Middle frontal gyrus (tissue), 1 donor: Measurements from ENCODE around the gene UPK3B.
"Not testable (repeated sequence)": the region's sequence is repeated elsewhere in the genome, so short reads cannot be mapped to it uniquely, and the experiment has no call there.

Experiments used
- DNase-seq: peaks from one replicate; pipeline ENCODE4 v3.0.0-alpha.2; 2015; ENCODE audit warnings: low spot score; ENCODE audit errors: extremely low spot score

UPK3B gene

DNA sequence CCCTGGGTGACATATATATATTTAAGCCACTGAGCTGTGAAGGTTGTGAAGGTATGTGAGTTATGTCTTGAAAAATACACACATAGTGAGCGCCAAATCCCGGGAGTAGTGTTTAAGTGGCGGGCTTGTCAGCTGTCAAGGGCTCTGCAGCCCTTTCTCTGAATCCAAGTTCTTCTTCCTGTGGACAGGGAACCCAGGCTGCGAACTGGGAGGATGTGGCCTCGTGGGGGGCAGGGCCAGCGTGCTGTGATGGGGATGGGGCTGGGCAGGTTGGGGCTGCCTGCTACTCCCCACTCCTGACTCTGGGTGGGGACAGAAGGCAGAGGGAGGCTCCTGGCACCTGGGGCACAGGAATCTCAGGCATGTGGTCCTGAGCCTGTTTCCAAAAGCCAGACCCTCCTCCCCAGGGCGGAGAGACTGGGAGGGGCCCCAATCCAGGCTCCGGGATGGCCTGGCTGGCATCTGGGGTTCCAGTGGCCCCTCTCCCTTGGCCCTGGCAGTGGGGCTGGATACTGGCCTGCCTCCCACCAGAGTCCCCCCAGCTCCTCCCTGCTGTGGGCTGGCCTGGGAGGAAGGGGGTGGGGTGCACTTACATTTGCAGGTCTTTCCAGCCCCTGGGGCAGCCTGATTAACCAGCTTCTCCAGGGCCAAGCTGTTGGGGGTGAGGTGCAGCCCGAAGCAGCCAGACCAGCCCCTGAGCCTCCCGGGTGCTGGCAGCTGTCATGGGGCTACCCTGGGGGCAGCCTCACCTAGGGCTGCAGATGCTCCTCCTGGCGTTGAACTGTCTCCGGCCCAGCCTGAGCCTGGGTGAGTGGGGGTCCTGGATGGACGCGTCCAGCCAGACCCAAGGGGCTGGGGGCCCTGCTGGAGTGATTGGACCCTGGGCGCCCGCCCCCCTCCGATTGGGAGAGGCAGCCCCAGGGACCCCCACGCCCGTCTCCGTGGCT, at the start of gene UPK3B:
Gene UPK3B, plus strand, starts transcription at position 622 of the 947 bp plus-strand sequence. Its CDS starts 101 bp downstream, at position 723.
- DNase-seq = no peak

GRCh38 chr7:76460767-76461166, 49.6 kb upstream of the UPK3B start:
- not testable (repeated sequence) for DNase-seq

DNA sequence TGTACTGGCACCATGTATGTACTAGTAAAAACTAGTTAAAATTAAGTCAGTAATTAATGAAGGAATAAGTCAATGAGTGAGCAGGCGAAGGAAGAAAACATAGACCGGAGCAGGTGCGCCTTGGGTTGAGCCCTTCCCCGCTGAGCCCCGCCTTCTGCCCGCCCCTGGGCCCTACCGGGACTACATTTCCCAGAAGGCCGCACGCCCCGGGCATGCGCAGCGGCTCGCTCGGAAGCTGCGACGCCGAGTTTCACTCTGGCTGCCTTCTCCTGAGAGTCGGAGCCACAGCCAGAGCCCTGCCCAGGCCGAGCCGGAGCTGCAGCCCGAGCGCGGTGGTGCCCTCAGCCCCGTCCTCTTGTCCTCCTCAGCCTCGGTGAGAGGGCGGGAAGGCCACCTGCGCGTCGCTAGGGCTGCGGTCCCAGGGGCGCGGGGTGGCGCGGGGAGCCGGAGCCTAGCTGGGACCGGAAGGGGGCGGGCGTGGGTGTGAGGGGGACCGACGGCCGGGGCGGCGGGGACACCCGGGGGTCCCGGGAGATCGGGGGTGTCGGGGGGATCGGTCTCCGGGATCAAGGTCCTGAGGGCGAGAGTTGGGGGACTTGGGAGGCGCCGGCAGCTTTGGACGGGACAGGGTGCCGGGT, 48.8 kb upstream of the UPK3B start, which contains the start of gene DTX2:
Gene DTX2, plus strand, starts transcription at position 246 of the 638 bp plus-strand sequence. CDS start 18,801 bp downstream, outside the sequence.
- DNase-seq = not testable (repeated sequence)

GRCh38 chr7:76462271-76462882, 48.0 kb upstream of the UPK3B start:
- DNase-seq = not testable (repeated sequence)

- DNase-seq = not testable (repeated sequence)
These were observed 45.4 kb upstream of the UPK3B start for GRCh38 chr7:76464959-76465358.

- not testable (repeated sequence) for DNase-seq
These were observed 44.4 kb upstream of the UPK3B start for GRCh38 chr7:76465950-76466349.

GRCh38 chr7:76467743-76468404, 42.5 kb upstream of the UPK3B start:
- DNase-seq = not testable (repeated sequence)

DNA sequence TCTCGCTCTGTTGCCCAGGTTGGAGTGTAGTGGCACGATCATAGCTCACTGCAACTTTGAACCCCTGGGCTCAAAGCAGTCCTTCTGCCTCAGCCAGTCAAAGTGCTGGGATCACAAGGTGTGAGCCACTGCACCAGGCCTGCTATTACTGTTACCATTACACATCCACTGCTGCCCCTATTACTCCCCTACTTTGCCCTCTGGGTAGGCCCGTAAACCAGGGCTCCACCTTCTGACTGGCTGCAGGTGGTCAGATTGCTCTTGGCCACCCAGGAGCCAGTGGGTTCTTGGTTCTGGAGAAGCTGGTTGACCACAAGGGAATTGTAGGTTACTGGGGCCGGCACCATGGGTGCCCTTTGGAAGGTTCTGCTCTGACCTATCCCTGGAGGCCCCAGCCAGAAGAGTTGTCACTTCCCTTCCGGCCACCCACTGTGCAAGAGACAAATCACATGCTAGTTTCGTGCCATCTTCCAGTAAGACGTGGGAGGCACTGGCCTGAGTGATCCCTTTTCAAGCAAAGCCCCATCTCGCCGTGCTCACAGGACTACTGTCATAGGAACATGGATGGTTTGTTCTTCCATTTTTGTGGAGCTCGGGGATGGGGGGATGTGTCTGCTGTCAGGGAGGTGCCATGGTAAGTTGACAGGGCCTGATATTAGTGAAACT, 38.7 kb upstream of the UPK3B start:
- DNase-seq = not testable (repeated sequence)

DNA sequence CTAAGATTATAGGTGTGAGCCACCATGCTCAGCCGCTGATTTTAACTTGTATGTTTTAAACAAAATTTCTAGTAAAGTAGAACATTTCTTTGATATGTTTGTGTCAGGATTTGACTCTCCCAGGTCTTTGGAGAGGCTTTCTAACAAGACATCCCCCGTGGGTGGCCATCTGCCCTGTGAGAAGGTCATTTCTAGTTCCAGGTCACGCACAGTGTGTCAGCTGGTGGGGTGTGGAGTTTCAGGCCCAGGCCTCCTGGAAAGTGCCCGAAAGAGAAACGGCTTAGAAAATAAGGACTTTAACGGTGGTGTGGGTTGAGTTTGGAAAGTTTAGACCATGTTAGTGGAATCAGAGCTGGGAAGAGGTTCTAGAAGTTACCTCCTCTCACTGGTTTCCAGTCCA, 37.3 kb upstream of the UPK3B start:
- DNase-seq = not testable (repeated sequence)

DNA sequence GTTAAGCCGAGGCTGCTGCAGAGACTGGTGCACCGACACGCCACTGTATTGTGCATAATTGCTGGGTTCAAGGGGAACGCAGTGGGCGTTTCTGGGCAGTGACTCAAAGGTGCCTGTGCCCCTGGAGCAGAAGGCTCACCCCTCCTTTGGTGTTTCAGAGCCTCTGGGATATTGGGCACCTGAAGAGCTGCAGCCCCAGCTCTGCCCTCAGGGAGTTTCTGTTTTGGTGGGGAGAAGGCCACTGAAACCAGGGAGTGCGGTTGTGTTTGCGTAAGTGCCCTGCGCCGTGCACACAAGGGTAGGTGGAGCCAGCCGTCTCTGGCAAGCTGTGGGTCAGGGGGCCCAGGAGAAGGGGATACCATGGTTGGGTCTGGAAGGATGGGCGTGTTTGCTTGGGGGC, 34.1 kb upstream of the UPK3B start:
- not testable (repeated sequence) for DNase-seq

DNA sequence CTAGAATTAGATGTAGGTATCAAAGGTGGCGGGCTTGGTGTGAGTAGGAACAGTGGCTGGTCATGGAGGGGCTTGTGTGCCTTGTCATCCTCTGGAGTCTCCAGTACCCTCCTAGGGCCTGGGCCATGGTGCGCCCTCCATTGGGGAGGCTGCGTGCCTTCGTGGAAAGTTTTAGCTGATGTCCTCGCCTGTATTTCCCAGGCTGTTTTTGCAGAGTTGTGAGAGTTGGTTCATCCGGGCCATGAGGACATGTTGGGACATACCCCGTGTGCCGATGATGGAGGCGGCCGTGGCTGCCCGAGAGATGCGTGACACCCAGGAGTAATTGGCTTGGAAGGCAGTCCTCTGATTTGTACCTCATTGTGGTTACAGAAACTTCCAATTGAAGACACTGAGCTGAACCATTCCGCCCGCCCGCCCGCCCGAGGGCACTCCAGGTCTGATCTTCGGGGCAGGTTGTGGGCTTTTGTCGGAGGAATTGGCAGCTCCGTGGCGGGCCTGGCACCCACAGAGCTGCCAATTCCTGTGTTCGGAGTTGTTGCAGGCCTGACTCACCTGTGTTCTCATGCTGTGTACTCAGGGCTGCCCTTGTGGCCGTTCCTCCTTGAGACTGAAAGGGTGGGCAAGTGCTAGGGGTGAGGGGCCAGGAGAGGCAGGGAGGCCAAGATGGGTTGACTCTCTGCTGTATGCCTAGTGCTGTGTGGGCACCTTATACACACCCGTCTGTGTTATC, 33.4 kb upstream of the UPK3B start:
- DNase-seq = not testable (repeated sequence)

GRCh38 chr7:76479628-76480027, 30.7 kb upstream of the UPK3B start:
- not testable (repeated sequence) for DNase-seq

GRCh38 chr7:76480403-76481253, 29.7 kb upstream of the UPK3B start:
- DNase-seq = not testable (repeated sequence)

- DNase-seq = not testable (repeated sequence)
These were observed 27.7 kb upstream of the UPK3B start for GRCh38 chr7:76482660-76483059.

GRCh38 chr7:76483081-76483480, 27.3 kb upstream of the UPK3B start:
- not testable (repeated sequence) for DNase-seq

DNA sequence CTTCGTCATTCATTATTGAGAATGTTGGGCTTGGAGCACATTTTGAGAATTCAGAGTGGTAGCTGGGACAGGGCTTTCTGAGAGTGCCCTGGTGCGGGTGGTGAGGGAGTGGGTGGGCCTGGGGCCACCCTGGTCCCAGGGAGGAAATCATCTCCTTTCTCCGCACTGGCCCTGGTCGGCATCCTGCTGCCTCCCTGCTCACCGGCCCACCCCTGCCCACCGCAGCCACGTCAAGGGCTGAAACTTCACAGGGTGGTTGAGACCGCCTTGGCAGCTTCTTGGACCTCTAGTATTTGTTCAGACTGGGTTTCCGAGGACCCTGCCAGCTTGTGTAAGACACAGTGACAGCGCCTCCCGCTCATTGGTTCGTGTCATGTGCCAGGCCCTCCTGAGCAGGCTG, 25.9 kb upstream of the UPK3B start:
- DNase-seq = not testable (repeated sequence)

DNA sequence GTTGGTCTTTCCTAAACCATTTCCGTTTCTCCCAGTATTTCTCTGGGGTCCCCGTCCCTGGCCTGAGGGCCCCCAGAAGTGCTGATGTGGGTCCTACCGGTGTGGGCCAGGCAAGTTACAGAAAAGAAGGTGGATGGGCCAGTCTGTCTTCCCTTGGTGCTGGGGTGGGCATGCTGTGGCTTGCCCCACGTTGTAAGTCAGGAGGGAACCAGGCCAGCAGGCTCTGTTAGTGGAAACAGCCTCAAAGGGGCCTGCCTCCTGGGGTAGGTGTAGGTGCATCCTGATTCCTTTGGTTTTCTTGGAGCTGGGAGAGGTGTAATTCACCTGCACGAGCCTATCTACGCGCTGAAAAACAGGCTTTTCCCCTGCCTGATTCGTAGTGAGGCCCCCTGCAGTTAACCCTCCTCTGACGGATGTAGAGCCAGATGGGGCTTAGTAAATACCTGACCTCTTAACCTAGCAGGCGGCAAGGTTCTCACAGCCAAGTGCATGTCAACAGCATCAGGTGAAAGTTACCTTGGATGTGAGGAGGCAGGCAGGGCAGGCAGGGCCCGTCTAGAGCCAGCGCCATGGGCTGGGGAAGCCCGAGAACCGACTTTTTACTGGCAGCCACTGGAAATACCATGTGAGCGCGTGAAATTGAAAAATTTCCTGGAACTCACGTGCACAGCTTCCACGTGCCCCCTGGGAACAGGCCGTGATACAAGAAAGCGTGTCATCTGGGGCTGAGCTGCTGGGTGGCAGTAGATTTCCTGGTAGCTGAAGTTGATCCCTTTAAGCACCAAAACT, 24.3 kb upstream of the UPK3B start:
- DNase-seq = not testable (repeated sequence)

DNA sequence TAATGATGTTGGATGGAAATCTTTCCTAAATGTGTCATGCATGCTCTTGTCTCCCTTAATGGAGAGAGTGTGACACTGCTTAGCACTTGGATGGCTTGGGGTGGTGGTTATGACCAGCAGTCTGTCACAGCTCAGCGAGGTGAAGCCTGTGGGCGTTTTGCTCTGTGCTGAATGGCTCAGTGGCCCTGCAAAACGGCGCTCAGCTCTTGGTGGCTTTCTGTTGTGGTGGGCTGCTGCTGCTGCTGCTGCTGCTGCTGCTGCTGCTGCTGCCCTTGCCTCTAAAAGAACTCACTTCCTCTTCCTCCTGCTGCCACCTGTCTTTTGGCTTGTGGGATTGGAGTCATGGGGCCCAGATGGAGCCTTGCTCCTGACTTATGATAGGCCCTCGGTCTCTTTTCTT, 23.7 kb upstream of the UPK3B start:
- not testable (repeated sequence) for DNase-seq
